ENCODE measurements around the gene OSGEP.

Gene OSGEP

GRCh38 chr14:20454516-20455354 is at the start of gene OSGEP, which contains the start of gene APEX1:
Gene OSGEP (minus strand): TSS chr14:20454812. CDS start chr14:20454683, 129 bp downstream.
Gene APEX1 (plus strand): TSS chr14:20455226. CDS start chr14:20455646, 420 bp downstream.
- peak; percentile 98 for DNase-seq

GRCh38 chr14:20503898-20504297 is 49.3 kb upstream of the OSGEP start:
- DNase-seq: no peak

GRCh38 chr14:20501346-20501745 is 46.7 kb upstream of the OSGEP start:
- DNase-seq: no peak

GRCh38 chr14:20499881-20500280 is 45.3 kb upstream of the OSGEP start:
- no peak for DNase-seq

- DNase-seq: no peak
These were observed 44.5 kb upstream of the OSGEP start for GRCh38 chr14:20499108-20499507.

- DNase-seq: no peak
These were observed 44.0 kb upstream of the OSGEP start for GRCh38 chr14:20498622-20499021.

GRCh38 chr14:20494935-20495766 is 40.5 kb upstream of the OSGEP start:
- no peak for DNase-seq

- DNase-seq: no peak
These were observed 39.0 kb upstream of the OSGEP start for GRCh38 chr14:20493634-20494033.

- DNase-seq: no peak
These were observed 37.9 kb upstream of the OSGEP start for GRCh38 chr14:20492486-20492885.

GRCh38 chr14:20490563-20490962 is 36.0 kb upstream of the OSGEP start:
- no peak for DNase-seq

- no peak for DNase-seq
These were observed 34.7 kb upstream of the OSGEP start for GRCh38 chr14:20489093-20489994.

GRCh38 chr14:20487396-20487725 is 32.7 kb upstream of the OSGEP start:
- no peak for DNase-seq

- no peak for DNase-seq
These were observed 32.2 kb upstream of the OSGEP start for GRCh38 chr14:20486684-20487395.

GRCh38 chr14:20485900-20486299 is 31.3 kb upstream of the OSGEP start:
- no peak for DNase-seq

- no peak for DNase-seq
These were observed 27.8 kb upstream of the OSGEP start for GRCh38 chr14:20482382-20482781.

- DNase-seq: no peak
These were observed 24.3 kb upstream of the OSGEP start for GRCh38 chr14:20478894-20479293.

GRCh38 chr14:20477211-20477876 is 22.7 kb upstream of the OSGEP start:
- no peak for DNase-seq

GRCh38 chr14:20476776-20477175 is 22.2 kb upstream of the OSGEP start:
- DNase-seq: no peak

GRCh38 chr14:20472536-20473169 is 18.0 kb upstream of the OSGEP start:
- no peak for DNase-seq

- no peak for DNase-seq
These were observed 15.9 kb upstream of the OSGEP start for GRCh38 chr14:20470603-20470901.

GRCh38 chr14:20469890-20470602 is 15.4 kb upstream of the OSGEP start:
- peak; percentile 30 for DNase-seq
